Mammary epithelial cell (primary cell): ENCODE measurements around the gene HPSE2.

Experiments
- CTCF ChIP-seq, 2 donors: IDR thresholded peaks in 1 of 2; conservative IDR thresholded peaks in 1 of 2; 2 replicates each; pipeline ENCODE4 v1.5.1; 2011 to 2012; ENCODE audit warnings: inconsistent platforms in 2 of 2, low read length in 2 of 2, mild to moderate bottlenecking in 2 of 2, control low read depth in 1 of 2, low read depth in 1 of 2; ENCODE audit not compliant: insufficient read depth in 1 of 2; ENCODE audit errors: extremely low read depth in 1 of 2
- EZH2 ChIP-seq: IDR thresholded peaks from 2 replicates; pipeline ENCODE4 v1.6.1; 2012; ENCODE audit warnings: low read length, inconsistent platforms, borderline replicate concordance

DNA sequence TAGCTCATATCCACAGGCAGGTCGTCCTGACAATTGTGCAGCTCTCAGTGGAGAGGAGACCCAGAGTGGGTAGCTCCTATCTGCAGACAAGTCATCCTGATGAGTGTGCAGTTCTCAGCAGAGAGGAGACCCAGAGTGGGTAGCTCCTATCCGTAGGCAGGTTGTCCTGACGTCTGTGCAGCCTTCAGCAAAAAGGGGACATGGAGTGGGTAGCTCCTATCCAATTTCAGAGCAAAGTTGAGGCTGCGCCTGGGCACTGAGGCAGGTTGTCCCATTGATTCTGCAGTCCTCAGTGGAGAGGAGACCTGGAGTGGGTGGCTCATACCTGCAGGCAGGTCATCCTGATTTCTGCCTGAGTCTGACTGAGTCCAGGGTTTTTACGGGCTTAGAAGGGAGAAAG is 111.8 kb downstream of the HPSE2 start:
- TF ChIP-seq CTCF (conservative IDR thresholded peaks at IDR 0.05 in 1 of 2, IDR thresholded peaks at IDR 0.05 in 1 of 2; ENCODE audit: extremely low read depth in 1 of 2, insufficient read depth in 1 of 2, low read depth in 1 of 2, low read length in 2 of 2) (no peak), EZH2 (no peak)
